ENCODE measurements around the gene BET1. TPM values are rescaled to one million over a fixed set of nuclear protein-coding genes. Genes with fewer than 3 reads are reported as not detected.

Gene BET1
- total RNA-seq, 1 experiment from 2014 or later = 19.9 TPM

- peaks cover 2% of the 10 kb centered on the region for H3K27me3 ChIP-seq (replicated peaks; ENCODE audit: control insufficient read depth, insufficient read depth, low read length)
- Mint-ChIP-seq H3K27ac (ENCODE audit: unreplicated experiment) (no peak overlapping the region), H3K36me3 (ENCODE audit: insufficient read depth, unreplicated experiment) (no peaks in the 10 kb centered on the region), H3K4me1 (ENCODE audit: low read depth, unreplicated experiment) (no peaks in the 10 kb centered on the region), H3K9me3 (ENCODE audit: unreplicated experiment) (no peaks in the 10 kb centered on the region), H3K4me3 (ENCODE audit: unreplicated experiment) (no peak overlapping the region), H3K27me3 (ENCODE audit: insufficient read depth, unreplicated experiment) (peaks cover 13% of the 10 kb centered on the region)
- CTCF ChIA-PET = no interaction called here
- H3K36me3 ChIP-seq (ENCODE audit: control insufficient read depth, insufficient read depth, low read length) = no peaks in the 10 kb centered on the region
- POLR2A ChIA-PET = no interaction called here
- H3K4me1 ChIP-seq = no peaks in the 10 kb centered on the region
- no TSS peak for BruUV-seq (replicated peaks)
- H3K9me3 ChIP-seq = no peaks in the 10 kb centered on the region
- H3K4me3 ChIP-seq (ENCODE audit: low read depth, low read length) = no peak overlapping the region
- intact Hi-C loops (cut with micrococcal nuclease; ENCODE audit: unreplicated experiment) = no loop called here
- TF ChIP-seq, protein P1, sequence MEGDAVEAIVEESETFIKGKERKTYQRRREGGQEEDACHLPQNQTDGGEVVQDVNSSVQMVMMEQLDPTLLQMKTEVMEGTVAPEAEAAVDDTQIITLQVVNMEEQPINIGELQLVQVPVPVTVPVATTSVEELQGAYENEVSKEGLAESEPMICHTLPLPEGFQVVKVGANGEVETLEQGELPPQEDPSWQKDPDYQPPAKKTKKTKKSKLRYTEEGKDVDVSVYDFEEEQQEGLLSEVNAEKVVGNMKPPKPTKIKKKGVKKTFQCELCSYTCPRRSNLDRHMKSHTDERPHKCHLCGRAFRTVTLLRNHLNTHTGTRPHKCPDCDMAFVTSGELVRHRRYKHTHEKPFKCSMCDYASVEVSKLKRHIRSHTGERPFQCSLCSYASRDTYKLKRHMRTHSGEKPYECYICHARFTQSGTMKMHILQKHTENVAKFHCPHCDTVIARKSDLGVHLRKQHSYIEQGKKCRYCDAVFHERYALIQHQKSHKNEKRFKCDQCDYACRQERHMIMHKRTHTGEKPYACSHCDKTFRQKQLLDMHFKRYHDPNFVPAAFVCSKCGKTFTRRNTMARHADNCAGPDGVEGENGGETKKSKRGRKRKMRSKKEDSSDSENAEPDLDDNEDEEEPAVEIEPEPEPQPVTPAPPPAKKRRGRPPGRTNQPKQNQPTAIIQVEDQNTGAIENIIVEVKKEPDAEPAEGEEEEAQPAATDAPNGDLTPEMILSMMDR (IDR thresholded peaks at IDR 0.05; ENCODE audit: insufficient read depth in 1 of 2, low read depth in 1 of 2, low read length in 1 of 2, severe bottlenecking in 1 of 2, unreplicated experiment in 1 of 2) = no peak
- DNase-seq = no peak
These were observed 45.9 kb upstream of the BET1 start for GRCh38 chr7:94050046-94050445.

- no peak overlapping the region for H3K4me3 ChIP-seq (ENCODE audit: low read depth, low read length)
- ChIA-PET POLR2A (no interaction called here), CTCF (no interaction called here)
- BruUV-seq (replicated peaks) = no TSS peak
- peaks cover 2% of the 10 kb centered on the region for H3K27me3 ChIP-seq (replicated peaks; ENCODE audit: control insufficient read depth, insufficient read depth, low read length)
- no peak overlapping the region for H3K27ac Mint-ChIP-seq (ENCODE audit: unreplicated experiment)
- H3K9me3 ChIP-seq = no peaks in the 10 kb centered on the region
- no peak overlapping the region for H3K4me3 Mint-ChIP-seq (ENCODE audit: unreplicated experiment)
- peaks cover 13% of the 10 kb centered on the region for H3K27me3 Mint-ChIP-seq (ENCODE audit: insufficient read depth, unreplicated experiment)
- intact Hi-C loops (cut with micrococcal nuclease; ENCODE audit: unreplicated experiment) = no loop called here
- H3K9me3 Mint-ChIP-seq (ENCODE audit: unreplicated experiment) = no peaks in the 10 kb centered on the region
- TF ChIP-seq, protein P1 (IDR thresholded peaks at IDR 0.05; ENCODE audit: insufficient read depth in 1 of 2, low read depth in 1 of 2, low read length in 1 of 2, severe bottlenecking in 1 of 2, unreplicated experiment in 1 of 2) = no peak
- no peaks in the 10 kb centered on the region for H3K4me1 Mint-ChIP-seq (ENCODE audit: low read depth, unreplicated experiment)
- H3K4me1 ChIP-seq = no peaks in the 10 kb centered on the region
- no peaks in the 10 kb centered on the region for H3K36me3 ChIP-seq (ENCODE audit: control insufficient read depth, insufficient read depth, low read length)
- DNase-seq = no peak
- H3K36me3 Mint-ChIP-seq (ENCODE audit: insufficient read depth, unreplicated experiment) = no peaks in the 10 kb centered on the region
These were observed 45.5 kb upstream of the BET1 start for GRCh38 chr7:94049615-94050014.

DNA sequence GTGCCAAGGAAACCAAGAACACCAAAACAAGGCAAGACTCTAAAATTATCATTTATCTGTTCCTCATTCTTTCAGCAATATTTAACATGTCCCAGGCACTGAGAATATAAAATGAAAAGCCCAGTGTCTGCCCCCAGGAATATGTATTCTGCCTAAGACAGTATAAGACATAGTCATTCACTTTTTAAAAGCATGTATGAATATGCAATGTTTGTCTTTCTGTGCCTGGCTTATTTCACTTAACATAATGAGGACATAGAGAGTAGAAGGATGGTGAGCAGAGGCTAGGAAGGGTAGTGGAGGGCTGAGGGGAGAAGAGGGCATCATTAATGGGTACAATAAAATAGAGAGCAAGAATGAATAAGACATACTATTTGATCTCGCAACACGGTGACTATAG, 44.6 kb upstream of the BET1 start:
- Histone ChIP-seq H3K36me3 (ENCODE audit: control insufficient read depth, insufficient read depth, low read length) (no peaks in the 10 kb centered on the region), H3K4me3 (ENCODE audit: low read depth, low read length) (no peak overlapping the region), H3K27me3 (replicated peaks; ENCODE audit: control insufficient read depth, insufficient read depth, low read length) (no peaks in the 10 kb centered on the region; the same call in none of the 2 replicates), H3K9me3 (no peaks in the 10 kb centered on the region), H3K4me1 (no peaks in the 10 kb centered on the region)
- intact Hi-C loops (cut with micrococcal nuclease; ENCODE audit: unreplicated experiment) = no loop called here
- Mint-ChIP-seq H3K4me1 (ENCODE audit: low read depth, unreplicated experiment) (no peaks in the 10 kb centered on the region), H3K36me3 (ENCODE audit: insufficient read depth, unreplicated experiment) (no peaks in the 10 kb centered on the region), H3K27me3 (ENCODE audit: insufficient read depth, unreplicated experiment) (peaks cover 10% of the 10 kb centered on the region), H3K4me3 (ENCODE audit: unreplicated experiment) (no peak overlapping the region), H3K9me3 (ENCODE audit: unreplicated experiment) (no peaks in the 10 kb centered on the region), H3K27ac (ENCODE audit: unreplicated experiment) (no peak overlapping the region)
- BruUV-seq (replicated peaks) = no TSS peak
- DNase-seq = no peak
- CTCF ChIA-PET = no interaction called here
- POLR2A ChIA-PET = no interaction called here
- TF ChIP-seq, protein P1 (IDR thresholded peaks at IDR 0.05; ENCODE audit: insufficient read depth in 1 of 2, low read depth in 1 of 2, low read length in 1 of 2, severe bottlenecking in 1 of 2, unreplicated experiment in 1 of 2) = no peak

Measured in Caco-2 (cell line).